LHCN-M2 (cell line): ENCODE data around the gene PFN1. TPM values are rescaled to one million over a fixed set of nuclear protein-coding genes. Genes with fewer than 3 reads are reported as not detected.

Experiments used
- DNase-seq: peaks from one replicate; pipeline ENCODE4 v3.0.0-alpha.2; 2012; ENCODE audit warnings: low read depth
- total RNA-seq: library from RNA; depleted of rRNA; stranded (reverse); fragments of >200 nt; gene quantifications from 2 replicates; pipeline ENCODE4 v1.2.3, GENCODE V29; 2014

PFN1 gene
- total RNA-seq, 1 experiment from 2014 or later = 1,782 TPM

DNA sequence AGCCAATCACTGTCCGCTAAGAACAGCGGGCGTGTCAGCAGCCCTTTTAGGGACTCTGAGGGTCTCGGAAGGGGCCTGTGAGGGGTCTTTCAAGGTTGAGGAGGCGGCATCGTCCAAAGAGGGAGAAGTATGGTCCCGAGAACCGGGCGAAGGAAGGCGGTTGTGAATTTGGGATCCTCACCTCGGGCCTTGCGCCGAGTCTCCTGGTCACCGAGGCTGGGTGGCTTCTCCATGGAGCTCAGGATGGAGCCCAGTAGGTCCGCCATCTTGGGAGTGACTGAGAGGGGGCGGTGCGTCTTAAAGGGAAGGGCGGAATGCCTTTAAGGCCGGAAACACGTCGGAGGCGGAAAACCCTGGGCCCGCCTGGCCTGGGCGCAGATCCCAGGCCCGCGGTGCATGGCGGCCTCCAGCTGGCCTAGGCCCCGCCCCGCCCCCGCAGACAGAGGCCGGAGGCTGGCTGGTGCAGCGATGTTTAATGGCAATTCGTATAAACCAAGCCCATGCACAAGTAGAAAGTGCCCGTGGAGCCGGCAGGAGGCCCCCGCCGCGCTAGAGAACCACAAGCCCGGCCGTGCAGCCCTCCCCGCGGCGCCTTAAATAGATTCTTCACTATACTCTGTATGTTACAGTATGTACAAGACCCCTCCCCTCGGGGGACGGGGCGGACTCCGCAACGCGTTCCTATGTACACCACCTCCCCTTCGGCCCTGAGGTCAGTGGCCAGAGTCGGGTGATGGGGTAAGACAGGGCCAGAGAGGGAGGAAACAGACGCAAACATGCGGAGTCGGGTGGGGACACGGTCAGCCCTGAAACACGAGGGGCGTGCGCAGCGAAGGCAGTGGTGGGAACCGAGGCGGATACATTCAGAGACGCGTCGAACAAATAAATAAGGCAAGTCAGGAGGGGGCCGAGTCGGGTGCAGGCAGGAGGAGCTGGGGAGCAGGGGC lies 19.5 kb upstream of the PFN1 start, which contains the start of gene SPAG7:
TSS of gene SPAG7 (minus strand) at position 279 of the 947 bp plus-strand sequence. CDS start at position 266, 13 bp downstream.
- peak; percentile 95 for DNase-seq

DNA sequence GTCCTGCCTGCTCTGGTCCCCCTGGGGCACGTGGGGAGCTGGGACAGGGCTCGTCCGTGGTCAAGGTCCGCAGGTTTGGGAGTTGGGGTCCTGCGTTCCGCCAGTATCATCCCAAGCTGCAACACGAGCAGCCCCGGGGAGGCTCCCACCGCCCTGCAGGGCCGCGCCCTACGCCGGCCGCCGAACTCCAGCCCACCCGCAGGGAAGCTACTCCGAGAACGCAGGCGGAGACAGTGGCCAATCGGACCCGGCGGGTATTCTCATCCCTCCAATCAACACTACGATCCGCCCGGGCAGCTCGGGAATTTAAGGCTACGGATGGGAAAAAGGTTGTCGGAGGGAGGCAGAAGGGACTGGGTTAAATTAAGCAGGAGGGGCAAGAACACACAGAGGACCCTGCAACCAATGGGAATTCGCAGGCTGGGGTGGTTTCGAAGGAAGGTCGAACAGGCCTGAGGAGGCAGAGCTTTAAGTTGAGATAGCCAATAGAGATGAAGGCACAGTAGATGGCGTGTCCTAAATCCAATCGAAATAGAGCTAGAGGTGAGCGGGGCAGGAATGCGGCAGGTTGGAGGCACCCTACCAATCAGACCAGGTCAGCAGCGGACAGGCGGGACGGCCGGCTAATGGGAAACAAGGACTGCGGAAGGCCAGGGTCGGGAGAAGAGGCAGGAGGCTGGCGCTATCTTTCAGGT lies 18.7 kb upstream of the PFN1 start:
- peak; percentile 100 for DNase-seq

GRCh38 chr17:4965311-4965986 lies 17.1 kb upstream of the PFN1 start:
- DNase-seq = no peak

DNA sequence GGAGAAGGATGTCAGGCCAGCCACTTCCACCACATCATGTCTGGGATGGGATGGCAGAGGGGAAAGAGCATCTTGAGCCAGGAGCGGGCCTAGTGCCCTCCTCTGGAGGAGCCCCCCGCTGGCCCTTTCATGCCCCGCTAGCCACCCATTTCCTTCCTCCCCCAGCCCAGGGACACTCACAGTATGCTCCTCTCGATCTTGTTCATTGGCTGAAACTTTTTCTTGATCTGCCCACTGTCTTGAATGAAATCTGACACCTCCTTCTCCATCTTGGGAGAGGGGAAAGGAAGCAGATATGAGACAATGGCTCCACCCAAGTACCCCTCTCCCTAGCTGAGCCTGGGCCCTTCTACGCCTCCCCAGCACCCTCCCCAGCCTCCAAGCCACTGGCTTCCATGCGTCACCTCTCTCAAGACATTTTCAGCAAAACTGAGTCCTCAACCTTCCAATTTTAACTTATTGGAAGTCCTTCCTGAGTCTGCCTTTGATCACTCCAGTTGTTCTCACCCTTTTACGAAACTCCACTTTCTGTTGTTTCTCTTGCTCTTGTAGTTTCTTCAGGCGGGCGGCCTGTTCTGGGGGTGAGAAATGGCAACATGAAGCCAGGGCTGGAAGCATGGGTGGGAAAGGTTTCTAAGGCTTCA lies 12.1 kb upstream of the PFN1 start:
- no peak for DNase-seq

GRCh38 chr17:4959261-4959965 lies 11.1 kb upstream of the PFN1 start:
- DNase-seq = peak; percentile 27

GRCh38 chr17:4958102-4958501 lies 9.8 kb upstream of the PFN1 start:
- no peak for DNase-seq

GRCh38 chr17:4956493-4957061 lies 8.2 kb upstream of the PFN1 start:
- no peak for DNase-seq

GRCh38 chr17:4955091-4955490 lies 6.8 kb upstream of the PFN1 start:
- no peak for DNase-seq

- peak; percentile 89 for DNase-seq
These were observed 5.2 kb upstream of the PFN1 start for GRCh38 chr17:4953451-4953961.

DNA sequence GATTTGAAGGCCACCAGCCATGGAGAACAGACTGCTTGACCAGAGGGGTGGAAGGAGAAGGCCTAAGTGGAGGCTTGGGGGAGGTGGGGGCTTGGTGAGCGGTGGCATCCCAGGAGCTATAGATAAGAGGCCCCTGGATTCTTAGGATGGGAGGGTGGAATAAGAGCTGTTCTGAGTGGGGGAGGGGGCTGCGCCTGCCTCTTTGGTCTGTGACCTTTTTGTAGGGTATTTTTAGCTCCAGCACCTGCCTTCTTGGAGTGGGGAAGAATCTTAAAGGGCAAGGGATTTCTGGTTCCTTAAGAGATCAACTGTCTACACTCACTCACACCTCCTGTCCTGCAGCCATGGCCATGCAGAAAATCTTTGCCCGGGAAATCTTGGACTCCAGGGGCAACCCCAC lies 3.2 kb upstream of the PFN1 start:
- DNase-seq = peak; percentile 32

DNA sequence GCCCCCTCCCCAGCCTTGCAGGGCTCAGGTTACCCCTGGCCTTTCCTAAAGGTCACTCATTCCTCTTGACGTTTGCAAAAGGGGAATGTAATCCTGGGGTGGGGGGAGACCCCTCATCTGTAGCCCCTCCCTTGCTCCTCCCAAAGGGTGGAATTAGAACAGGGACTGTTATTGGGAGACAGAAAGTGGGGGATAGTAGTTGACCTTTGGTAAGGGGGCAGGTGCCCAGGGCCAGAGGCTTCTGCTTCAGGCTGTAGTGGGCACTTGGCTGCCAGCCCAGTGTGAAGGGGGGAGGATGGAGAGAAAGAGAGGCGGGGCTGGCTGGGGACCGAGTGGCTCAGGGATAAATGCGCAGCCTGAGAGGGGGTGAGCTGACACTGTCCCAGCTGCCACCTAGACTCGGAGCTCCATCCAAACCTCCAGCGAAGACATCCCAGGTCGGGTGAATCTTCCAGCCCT lies 2.4 kb upstream of the PFN1 start, which contains the start of gene ENO3:
TSS of gene ENO3 (plus strand) at position 374 of the 459 bp plus-strand sequence. CDS start 711 bp downstream, outside the sequence.
- DNase-seq = no peak

- DNase-seq = no peak
These were observed 1.9 kb upstream of the PFN1 start for GRCh38 chr17:4950075-4950745.

GRCh38 chr17:4949321-4950074 lies 1.2 kb upstream of the PFN1 start:
- DNase-seq = peak; percentile 76

DNA sequence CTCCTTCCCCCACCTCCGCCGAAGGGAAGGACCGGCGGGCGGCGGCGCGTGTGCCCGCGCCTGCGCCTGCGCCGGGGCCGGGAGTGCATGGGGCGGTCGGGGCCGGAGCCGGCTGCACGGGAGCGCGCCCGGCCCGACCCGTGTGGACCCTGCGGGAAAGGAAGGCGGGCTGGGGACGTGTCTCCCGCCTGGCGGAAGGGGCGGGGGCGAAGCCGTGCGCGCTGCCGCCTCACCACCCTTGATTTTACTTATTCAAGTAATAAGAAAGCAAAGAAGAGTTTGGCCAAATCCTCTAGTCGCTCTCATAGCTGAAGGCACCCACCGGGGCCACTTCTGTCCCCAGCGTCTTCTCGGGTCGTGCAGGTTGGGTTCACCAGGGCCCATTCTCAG lies 596 bp upstream of the PFN1 start:
- DNase-seq = peak; percentile 90

GRCh38 chr17:4947411-4948165 lies 742 bp downstream of the PFN1 start:
- peak; percentile 65 for DNase-seq

DNA sequence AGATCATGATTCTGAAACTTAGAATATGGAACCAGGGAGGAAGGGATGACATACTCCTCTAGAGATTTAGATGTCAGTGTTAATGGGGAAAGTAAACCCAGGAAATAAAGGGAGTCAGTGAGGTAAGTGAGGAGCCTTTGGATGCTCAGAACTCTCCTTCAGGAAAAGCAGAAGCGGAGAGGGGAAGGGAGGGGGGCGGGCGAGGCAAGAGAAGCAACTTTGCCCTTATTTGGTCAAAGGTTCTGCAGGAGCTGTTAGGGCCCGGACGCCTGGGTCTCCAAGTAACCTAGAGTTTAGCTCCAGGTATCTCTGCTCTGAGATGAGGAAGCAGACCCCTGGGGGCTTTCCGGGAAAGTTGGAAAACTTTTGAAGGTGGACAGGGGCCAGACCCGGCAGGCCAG lies 1.3 kb downstream of the PFN1 start:
- peak; percentile 41 for DNase-seq

DNA sequence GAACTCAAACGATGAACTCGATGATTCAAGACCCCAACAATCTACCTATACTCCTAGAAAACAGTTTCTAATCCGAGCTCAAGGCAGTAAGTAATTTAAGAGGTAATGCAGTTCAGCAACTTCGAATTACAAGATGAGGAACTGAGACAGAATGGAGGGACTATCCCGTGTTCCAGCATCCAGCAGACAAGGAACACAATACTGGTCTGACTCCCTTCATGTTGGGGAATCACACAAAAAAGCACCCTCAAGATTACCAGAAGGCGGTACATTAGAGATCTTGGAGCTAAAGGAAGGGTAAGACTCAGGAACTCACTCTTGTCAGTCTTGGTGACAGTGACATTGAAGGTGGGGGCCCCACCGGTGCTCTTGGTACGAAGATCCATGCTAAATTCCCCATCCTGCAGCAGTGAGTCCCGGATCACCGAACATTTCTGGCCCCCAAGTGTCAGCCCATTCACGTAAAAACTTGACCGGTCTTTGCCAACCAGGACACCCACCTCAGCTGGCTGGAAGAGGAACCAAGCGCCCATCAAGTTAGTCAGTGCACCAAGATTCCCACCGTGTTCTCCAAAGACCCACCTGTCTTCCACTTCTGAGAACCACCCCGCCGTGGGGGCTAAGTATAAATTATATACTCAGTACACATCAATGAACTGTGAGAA lies 1.9 kb downstream of the PFN1 start:
- no peak for DNase-seq

GRCh38 chr17:4945944-4946280 lies 2.4 kb downstream of the PFN1 start:
- DNase-seq = peak; percentile 77
